NT2/D1 (cell line): ENCODE data around the gene CTNNA3.

Experiments
- SUZ12 ChIP-seq: IDR thresholded peaks from 2 replicates; pipeline ENCODE4 v1.6.1; 2011; ENCODE audit not compliant: insufficient read length, insufficient read depth; ENCODE audit errors: extremely low read depth
- YY1 ChIP-seq: IDR thresholded peaks from 2 replicates; pipeline ENCODE4 v1.6.1; 2011; ENCODE audit not compliant: insufficient read length, insufficient read depth
- ZNF274 ChIP-seq: IDR thresholded peaks from 2 replicates; pipeline ENCODE4 v1.6.1; 2011; ENCODE audit warnings: mild to moderate bottlenecking, low read depth, low read length

DNA sequence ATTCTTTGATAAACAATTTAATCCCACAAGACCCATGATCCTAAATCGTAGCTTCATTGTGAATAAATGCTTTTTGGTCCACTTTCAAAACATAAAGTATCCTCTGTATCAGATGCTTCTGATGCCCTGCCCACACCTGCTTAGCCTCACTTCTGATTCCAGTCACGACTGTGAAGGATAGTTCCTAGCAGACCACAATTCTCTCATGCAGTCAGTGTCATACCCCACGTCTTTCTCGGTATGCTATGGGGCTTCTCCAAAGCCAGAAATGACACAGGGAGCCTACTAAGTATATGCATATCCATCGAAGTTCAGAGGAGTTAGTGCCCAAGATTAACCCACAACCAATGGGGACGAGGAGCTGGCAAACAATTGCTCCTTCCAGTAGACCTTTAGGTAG lies 27.6 kb upstream of the CTNNA3 start:
- TF ChIP-seq ZNF274 (no peak), YY1 (no peak), SUZ12 (no peak)
